ENCODE data around the gene CPAMD8.

DNA sequence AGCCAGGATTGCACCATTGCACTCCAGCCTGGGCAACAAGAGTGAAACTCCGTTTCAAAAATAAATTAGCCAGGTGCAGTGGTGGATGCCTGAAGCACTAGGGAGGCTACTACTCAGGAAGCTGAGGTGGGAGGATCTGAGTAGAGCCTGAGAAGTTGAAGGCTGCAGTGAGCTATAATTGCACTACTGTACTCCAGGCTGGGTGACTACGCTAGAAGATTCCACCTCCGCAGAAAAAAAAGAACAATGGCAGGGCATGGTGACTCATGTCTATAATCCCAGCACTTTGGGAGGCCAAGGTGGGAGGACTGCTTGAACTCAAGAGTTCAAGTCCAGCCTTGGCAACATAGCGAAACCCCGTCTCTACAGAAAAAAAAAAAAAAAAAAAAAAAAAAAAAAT lies 28.1 kb upstream of the CPAMD8 start:
- TF ChIP-seq, protein P1, sequence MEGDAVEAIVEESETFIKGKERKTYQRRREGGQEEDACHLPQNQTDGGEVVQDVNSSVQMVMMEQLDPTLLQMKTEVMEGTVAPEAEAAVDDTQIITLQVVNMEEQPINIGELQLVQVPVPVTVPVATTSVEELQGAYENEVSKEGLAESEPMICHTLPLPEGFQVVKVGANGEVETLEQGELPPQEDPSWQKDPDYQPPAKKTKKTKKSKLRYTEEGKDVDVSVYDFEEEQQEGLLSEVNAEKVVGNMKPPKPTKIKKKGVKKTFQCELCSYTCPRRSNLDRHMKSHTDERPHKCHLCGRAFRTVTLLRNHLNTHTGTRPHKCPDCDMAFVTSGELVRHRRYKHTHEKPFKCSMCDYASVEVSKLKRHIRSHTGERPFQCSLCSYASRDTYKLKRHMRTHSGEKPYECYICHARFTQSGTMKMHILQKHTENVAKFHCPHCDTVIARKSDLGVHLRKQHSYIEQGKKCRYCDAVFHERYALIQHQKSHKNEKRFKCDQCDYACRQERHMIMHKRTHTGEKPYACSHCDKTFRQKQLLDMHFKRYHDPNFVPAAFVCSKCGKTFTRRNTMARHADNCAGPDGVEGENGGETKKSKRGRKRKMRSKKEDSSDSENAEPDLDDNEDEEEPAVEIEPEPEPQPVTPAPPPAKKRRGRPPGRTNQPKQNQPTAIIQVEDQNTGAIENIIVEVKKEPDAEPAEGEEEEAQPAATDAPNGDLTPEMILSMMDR (conservative IDR thresholded peaks at IDR 0.05 in 1 of 2, IDR thresholded peaks at IDR 0.05 in 1 of 2; ENCODE audit: low read depth in 1 of 2, low read length in 2 of 2): no peak
- TF ChIP-seq EZH2 (IDR thresholded peaks at IDR 0.05; ENCODE audit: low read length, missing control alignments): no peak

All from fibroblast of lung (primary cell).